Adrenal gland (tissue), 12 donors: ENCODE data around the gene KCNAB3. TPM values are rescaled to one million over a fixed set of nuclear protein-coding genes. Genes with fewer than 3 reads are reported as not detected.
"Not testable (repeated sequence)": the region's sequence is repeated elsewhere in the genome, so short reads cannot be mapped to it uniquely, and the experiment has no call there.

Experiments used
- DNase-seq, 7 donors: peaks; one replicate each; pipeline ENCODE4 v3.0.0-alpha.2; 2019 to 2020
- H3K27ac ChIP-seq, 5 donors: fragments of 200-600 bp; sonication (generic) in 4 of 5; 1 replicate in 3 of 5; 2 replicates in 2 of 5; pipeline versions ENCODE4 v1.5.1 to v1.8.0; 2016 to 2020; ENCODE audit warnings: mild to moderate bottlenecking in 1 of 5
- H3K27me3 ChIP-seq: fragments of 200-600 bp; 2 replicates; pipeline ENCODE4 v1.8.0; 2021
- H3K36me3 ChIP-seq, 2 donors: fragments of 200-600 bp; replicated peaks in 1 of 2; 1 replicate in 1 of 2; 2 replicates in 1 of 2; pipeline versions ENCODE4 v1.5.1 to v1.8.0; 2018 to 2022
- H3K4me1 ChIP-seq, 2 donors: fragments of 200-600 bp; replicated peaks in 1 of 2; 1 replicate in 1 of 2; 2 replicates in 1 of 2; pipeline versions ENCODE4 v1.5.1 to v1.8.0; 2018 to 2021
- H3K4me3 ChIP-seq, 4 donors: fragments of 200-600 bp; sonication (generic) in 3 of 4; one replicate each; pipeline ENCODE4 v1.5.1; 2016 to 2018
- H3K9me3 ChIP-seq, 3 donors: fragments of 200-600 bp; sonication (generic) in 1 of 3; replicated peaks in 1 of 3; 1 replicate in 2 of 3; 2 replicates in 1 of 3; pipeline versions ENCODE4 v1.5.1 to v1.8.0; 2016 to 2021
- CTCF ChIP-seq, 6 experiments: fragments of 450-650 bp in 4 of 6; fragments of 200-600 bp in 2 of 6; sonication (generic) in 1 of 6; IDR thresholded peaks; 1 replicate in 5 of 6; 2 replicates in 1 of 6; pipeline versions ENCODE4 v1.5.1 to v1.8.0; 2016 to 2021; ENCODE audit warnings: antibody characterized with exemption in 6 of 6, mild to moderate bottlenecking in 2 of 6, moderate library complexity in 1 of 6
- POLR2A ChIP-seq, 2 donors: fragments of 450-650 bp; IDR thresholded peaks; one replicate each; pipeline ENCODE4 v1.6.1; 2017; ENCODE audit warnings: antibody characterized with exemption in 2 of 2, mild to moderate bottlenecking in 2 of 2, moderate library complexity in 1 of 2
- WGBS, 4 donors: extraction: QIAGEN DNeasy Blood & Tissue Kit in 2 of 4; methylation state at CpG; one replicate each; pipeline versions ENCODE4 v1.1.5 to v1.1.7; 2013 to 2017; 5-methylcytosine and 5-hydroxymethylcytosine counted together
- intact Hi-C, 2 donors: fragments of 100-400 bp; cut with DNase I; formaldehyde crosslinking; loops; one replicate each; pipeline versions ENCODE4 v1.14.1 to v1.15.0; 2022 to 2023
- polyA plus RNA-seq, 3 donors: library from polyadenylated mRNA; stranded (reverse); fragments of 200-250 nt in 2 of 3; fragments of 350-450 nt in 1 of 3; fragmentation: Illumina TruSeq in 1 of 3; extraction: RNeasy Lipid Tissue Mini Kit (QIAGEN cat#74804) in 1 of 3; gene quantifications; one replicate each; pipeline ENCODE4 v1.2.3, GENCODE V29; 2013 to 2014
- total RNA-seq, 9 donors: library from RNA; depleted of rRNA in 4 of 9; stranded (reverse); fragments of >200 nt in 4 of 9; fragments of 120-200 nt in 1 of 9; fragmentation: NEBNext Ultra II Directional in 1 of 9; extraction: Animal tissue kit (Norgen Biotek cat#: 25700) in 1 of 9; gene quantifications; one replicate each; pipeline versions ENCODE4 v1.1.0 to v1.2.4, GENCODE V29; 2013 to 2023
- donor health status: healthy with polysubstance abuse.
- donor health status: Bipolar disorder and iron deficiency.
- donor health status: DM: yes; HTN: yes; CAD: no.
- donor health status: DM: no; HTN: no; CAD: no.
- donor health status: DM: no; HTN: no; CAD: no.
- donor health status: DM: yes; HTN: yes; CAD: no.

Gene KCNAB3
- total and polyA plus RNA-seq, 12 donors = 0.12 to 4.2 (median 0.68) TPM; not detected in 2

GRCh38 chr17:7961421-7961820, 31.8 kb upstream of the KCNAB3 start:
- 31 to 49% (median 45%) methylated on average over 2 of the region's 2 CpGs for WGBS, 4 donors
- Histone ChIP-seq H3K36me3 (no peaks in the 10 kb centered on the region), H3K4me3 (no peak overlapping the region), H3K4me1 (no peaks in the 10 kb centered on the region), H3K27ac (no peak overlapping the region), H3K9me3 (peaks cover 0 to 6% (median 0%) of the 10 kb centered on the region in 3 donors), H3K27me3 (peaks cover 17% of the 10 kb centered on the region)
- TF ChIP-seq POLR2A (IDR thresholded peaks at IDR 0.05) (no peak), CTCF (IDR thresholded peaks at IDR 0.05) (no peak)
- no peak for DNase-seq
- intact Hi-C loops = loop anchor here in 1 of 2 donors (10.0 kb wide), 1 partner anchor 257 kb away; the partner anchor contains the start of gene EFNB3

GRCh38 chr17:7959503-7960253, 30.0 kb upstream of the KCNAB3 start:
- 77 to 83% (median 82%) methylated on average over 9 of the region's 9 CpGs for WGBS, 4 donors
- no peaks in the 10 kb centered on the region for H3K36me3 ChIP-seq
- no peaks in the 10 kb centered on the region for H3K9me3 ChIP-seq
- TF ChIP-seq CTCF (IDR thresholded peaks at IDR 0.05) = no peak
- TF ChIP-seq POLR2A (IDR thresholded peaks at IDR 0.05) = no peak
- DNase-seq = no peak
- H3K27me3 ChIP-seq = peaks cover 16% of the 10 kb centered on the region
- H3K4me1 ChIP-seq = no peaks in the 10 kb centered on the region
- H3K4me3 ChIP-seq = no peak overlapping the region
- H3K27ac ChIP-seq = no peak overlapping the region
- intact Hi-C loops = loop anchor here in 1 of 2 donors (10.0 kb wide), 1 partner anchor 255 kb away; the partner anchor contains the start of gene EFNB3

- DNase-seq = peak in 1 of 7 donors; percentile 4
- no peaks in the 10 kb centered on the region for H3K9me3 ChIP-seq
- H3K36me3 ChIP-seq = no peaks in the 10 kb centered on the region
- no peaks in the 10 kb centered on the region for H3K4me1 ChIP-seq
- 73 to 85% (median 83%) methylated on average over 11 of the region's 11 CpGs for WGBS, 4 donors
- H3K27ac ChIP-seq = no peak overlapping the region
- peaks cover 12% of the 10 kb centered on the region for H3K27me3 ChIP-seq
- intact Hi-C loops = no loop called here
- no peak overlapping the region for H3K4me3 ChIP-seq
- TF ChIP-seq CTCF (IDR thresholded peaks at IDR 0.05) (no peak), POLR2A (IDR thresholded peaks at IDR 0.05) (no peak)
These were observed 26.7 kb upstream of the KCNAB3 start for GRCh38 chr17:7956228-7956965.

- Histone ChIP-seq H3K27me3 (peaks cover 4% of the 10 kb centered on the region), H3K36me3 (no peaks in the 10 kb centered on the region), H3K9me3 (no peaks in the 10 kb centered on the region), H3K27ac (no peak overlapping the region), H3K4me3 (no peak overlapping the region), H3K4me1 (no peaks in the 10 kb centered on the region)
- WGBS, 4 donors = 77 to 85% (median 81%) methylated on average over 13 of the region's 13 CpGs
- no peak for DNase-seq
- intact Hi-C loops = no loop called here
- TF ChIP-seq POLR2A (IDR thresholded peaks at IDR 0.05) (no peak), CTCF (IDR thresholded peaks at IDR 0.05) (no peak)
These were observed 26.0 kb upstream of the KCNAB3 start for GRCh38 chr17:7955414-7956227.

GRCh38 chr17:7953266-7953665, 23.6 kb upstream of the KCNAB3 start:
- H3K4me1 ChIP-seq, DNase-seq, intact Hi-C loops, H3K27me3 ChIP-seq, H3K4me3 ChIP-seq, H3K27ac ChIP-seq, H3K9me3 ChIP-seq: not testable (repeated sequence)
- 91 to 96% (median 92%) methylated on average over 9 to 13 of the region's 13 CpGs for WGBS, 4 donors
- peaks cover 0 to 12% of the 10 kb centered on the region in 2 donors for H3K36me3 ChIP-seq
